HepG2 (cell line): ENCODE results near the gene VRK2. TPM values are rescaled to one million over a fixed set of nuclear protein-coding genes. Genes with fewer than 3 reads are reported as not detected.
A peak's percentile ranks its signal among the peaks of the same experiment; 100 is the strongest.

Experiments used
- ATF7-NPFF ChIP-seq: sonication (generic); formaldehyde crosslinking; IDR thresholded peaks from 2 replicates; pipeline ENCODE4 v1.8.1; 2023; ENCODE audit warnings: mild to moderate bottlenecking, low read depth, missing genetic modification reagents, moderate library complexity
- GTF2F1 ChIP-seq: fragments of 150-350 bp; IDR thresholded peaks from 2 replicates; pipeline ENCODE4 v1.6.1; 2014; ENCODE audit warnings: low read length
- SRSF1 ChIP-seq: fragments of 200-400 bp; formaldehyde crosslinking; optimal IDR thresholded peaks from 2 replicates; pipeline ENCODE3; 2017; ENCODE audit warnings: mild to moderate bottlenecking, low read depth, low read length, moderate library complexity
- ZNF138 ChIP-seq: sonication (generic); formaldehyde crosslinking; IDR thresholded peaks from 2 replicates; pipeline ENCODE4 v1.5.0; 2020; ENCODE audit warnings: mild to moderate bottlenecking, low read depth, missing genetic modification reagents
- ZNF276 ChIP-seq: sonication (generic); formaldehyde crosslinking; IDR thresholded peaks from 2 replicates; pipeline ENCODE4 v1.4.0; 2020; ENCODE audit warnings: mild to moderate bottlenecking, low read depth, missing genetic modification reagents
- ZNF564 ChIP-seq: sonication (generic); formaldehyde crosslinking; IDR thresholded peaks from 2 replicates; pipeline ENCODE4 v1.8.1; 2023; ENCODE audit warnings: mild to moderate bottlenecking, missing genetic modification reagents
- ZNF652 ChIP-seq: IDR thresholded peaks from 2 replicates; pipeline ENCODE4 v1.6.1; 2016; ENCODE audit warnings: low read depth, borderline replicate concordance
- ZNF709 ChIP-seq: sonication (generic); formaldehyde crosslinking; IDR thresholded peaks from 2 replicates; pipeline ENCODE4 v1.5.0; 2020; ENCODE audit warnings: mild to moderate bottlenecking, missing genetic modification reagents
- ZNF790 ChIP-seq: sonication (generic); formaldehyde crosslinking; IDR thresholded peaks from 2 replicates; pipeline ENCODE4 v1.8.0; 2022; ENCODE audit warnings: missing genetic modification reagents, mild to moderate bottlenecking, borderline replicate concordance
- polyA plus RNA-seq, 8 experiments: library from polyadenylated mRNA; depleted of rRNA in 3 of 8; stranded (reverse) in 7 of 8; unstranded in 1 of 8; fragments of >200 nt; fragmentation: Illumina TruSeq in 4 of 8; extraction: Trizol in 4 of 8; gene quantifications; 2 replicates each; pipeline versions ENCODE4 v1.2.1 to v1.2.3, GENCODE V29; 2011 to 2016; ENCODE audit warnings: low read depth in 4 of 8, missing spikeins in 1 of 8, mixed read lengths in 1 of 8; ENCODE audit not compliant: insufficient read depth in 1 of 8
- total RNA-seq, 5 experiments: library from RNA; depleted of rRNA; stranded (reverse); fragments of >200 nt; fragmentation: Illumina TruSeq; extraction: Trizol; gene quantifications; 2 replicates each; pipeline ENCODE4 v1.2.3, GENCODE V29; 2016; ENCODE audit warnings: low read depth in 1 of 5
- TF ChIP-seq, protein P1 (sequence below): sonication (generic); formaldehyde crosslinking; IDR thresholded peaks from 2 replicates; pipeline ENCODE4 v1.8.0; 2023; ENCODE audit warnings: mild to moderate bottlenecking, missing genetic modification reagents
- TF ChIP-seq, protein P2 (sequence below): sonication (generic); formaldehyde crosslinking; IDR thresholded peaks from one replicate; pipeline ENCODE4 v1.5.1; 2020; ENCODE audit warnings: mild to moderate bottlenecking, missing genetic modification reagents; ENCODE audit errors: not compliant biosample characterization
- TF ChIP-seq, protein P3 (sequence below): IDR thresholded peaks from 2 replicates; pipeline ENCODE4 v1.6.1; 2016; ENCODE audit warnings: low read depth
- TF ChIP-seq, protein P4 (sequence below): sonication (generic); formaldehyde crosslinking; IDR thresholded peaks from 2 replicates; pipeline ENCODE4 v1.5.0; 2020; ENCODE audit warnings: missing genetic modification reagents, mild to moderate bottlenecking, borderline replicate concordance

VRK2 gene
- total and polyA plus RNA-seq, 2 of the 13 experiments (the other 11 are each of a cell fraction or from before 2014, with no cell fraction given) = 13.3 to 29.1 TPM

- TF ChIP-seq ZNF138 (peak; percentile 90), ATF7-NPFF (CRISPR knock-in tag) (peak; percentile 78), ZNF790 (CRISPR knock-in tag) (no peak; the same call in 1 of the 2 replicates), ZNF564 (CRISPR knock-in tag) (peak; percentile 95), ZNF276 (CRISPR knock-in tag) (peak; percentile 94), SRSF1 (peak; percentile 76), GTF2F1 (no peak; the same call in 1 of the 2 replicates), ZNF652 (peak; percentile 86), ZNF709 (CRISPR knock-in tag) (peak; percentile 96)
- TF ChIP-seq, protein P1, sequence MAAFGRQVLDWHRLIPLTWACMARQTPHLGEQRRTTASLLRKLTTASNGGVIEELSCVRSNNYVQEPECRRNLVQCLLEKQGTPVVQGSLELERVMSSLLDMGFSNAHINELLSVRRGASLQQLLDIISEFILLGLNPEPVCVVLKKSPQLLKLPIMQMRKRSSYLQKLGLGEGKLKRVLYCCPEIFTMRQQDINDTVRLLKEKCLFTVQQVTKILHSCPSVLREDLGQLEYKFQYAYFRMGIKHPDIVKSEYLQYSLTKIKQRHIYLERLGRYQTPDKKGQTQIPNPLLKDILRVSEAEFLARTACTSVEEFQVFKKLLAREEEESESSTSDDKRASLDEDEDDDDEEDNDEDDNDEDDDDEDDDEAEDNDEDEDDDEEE (CRISPR knock-in tag) = peak; percentile 81; the same call in 1 of the 2 replicates
- TF ChIP-seq, protein P2, sequence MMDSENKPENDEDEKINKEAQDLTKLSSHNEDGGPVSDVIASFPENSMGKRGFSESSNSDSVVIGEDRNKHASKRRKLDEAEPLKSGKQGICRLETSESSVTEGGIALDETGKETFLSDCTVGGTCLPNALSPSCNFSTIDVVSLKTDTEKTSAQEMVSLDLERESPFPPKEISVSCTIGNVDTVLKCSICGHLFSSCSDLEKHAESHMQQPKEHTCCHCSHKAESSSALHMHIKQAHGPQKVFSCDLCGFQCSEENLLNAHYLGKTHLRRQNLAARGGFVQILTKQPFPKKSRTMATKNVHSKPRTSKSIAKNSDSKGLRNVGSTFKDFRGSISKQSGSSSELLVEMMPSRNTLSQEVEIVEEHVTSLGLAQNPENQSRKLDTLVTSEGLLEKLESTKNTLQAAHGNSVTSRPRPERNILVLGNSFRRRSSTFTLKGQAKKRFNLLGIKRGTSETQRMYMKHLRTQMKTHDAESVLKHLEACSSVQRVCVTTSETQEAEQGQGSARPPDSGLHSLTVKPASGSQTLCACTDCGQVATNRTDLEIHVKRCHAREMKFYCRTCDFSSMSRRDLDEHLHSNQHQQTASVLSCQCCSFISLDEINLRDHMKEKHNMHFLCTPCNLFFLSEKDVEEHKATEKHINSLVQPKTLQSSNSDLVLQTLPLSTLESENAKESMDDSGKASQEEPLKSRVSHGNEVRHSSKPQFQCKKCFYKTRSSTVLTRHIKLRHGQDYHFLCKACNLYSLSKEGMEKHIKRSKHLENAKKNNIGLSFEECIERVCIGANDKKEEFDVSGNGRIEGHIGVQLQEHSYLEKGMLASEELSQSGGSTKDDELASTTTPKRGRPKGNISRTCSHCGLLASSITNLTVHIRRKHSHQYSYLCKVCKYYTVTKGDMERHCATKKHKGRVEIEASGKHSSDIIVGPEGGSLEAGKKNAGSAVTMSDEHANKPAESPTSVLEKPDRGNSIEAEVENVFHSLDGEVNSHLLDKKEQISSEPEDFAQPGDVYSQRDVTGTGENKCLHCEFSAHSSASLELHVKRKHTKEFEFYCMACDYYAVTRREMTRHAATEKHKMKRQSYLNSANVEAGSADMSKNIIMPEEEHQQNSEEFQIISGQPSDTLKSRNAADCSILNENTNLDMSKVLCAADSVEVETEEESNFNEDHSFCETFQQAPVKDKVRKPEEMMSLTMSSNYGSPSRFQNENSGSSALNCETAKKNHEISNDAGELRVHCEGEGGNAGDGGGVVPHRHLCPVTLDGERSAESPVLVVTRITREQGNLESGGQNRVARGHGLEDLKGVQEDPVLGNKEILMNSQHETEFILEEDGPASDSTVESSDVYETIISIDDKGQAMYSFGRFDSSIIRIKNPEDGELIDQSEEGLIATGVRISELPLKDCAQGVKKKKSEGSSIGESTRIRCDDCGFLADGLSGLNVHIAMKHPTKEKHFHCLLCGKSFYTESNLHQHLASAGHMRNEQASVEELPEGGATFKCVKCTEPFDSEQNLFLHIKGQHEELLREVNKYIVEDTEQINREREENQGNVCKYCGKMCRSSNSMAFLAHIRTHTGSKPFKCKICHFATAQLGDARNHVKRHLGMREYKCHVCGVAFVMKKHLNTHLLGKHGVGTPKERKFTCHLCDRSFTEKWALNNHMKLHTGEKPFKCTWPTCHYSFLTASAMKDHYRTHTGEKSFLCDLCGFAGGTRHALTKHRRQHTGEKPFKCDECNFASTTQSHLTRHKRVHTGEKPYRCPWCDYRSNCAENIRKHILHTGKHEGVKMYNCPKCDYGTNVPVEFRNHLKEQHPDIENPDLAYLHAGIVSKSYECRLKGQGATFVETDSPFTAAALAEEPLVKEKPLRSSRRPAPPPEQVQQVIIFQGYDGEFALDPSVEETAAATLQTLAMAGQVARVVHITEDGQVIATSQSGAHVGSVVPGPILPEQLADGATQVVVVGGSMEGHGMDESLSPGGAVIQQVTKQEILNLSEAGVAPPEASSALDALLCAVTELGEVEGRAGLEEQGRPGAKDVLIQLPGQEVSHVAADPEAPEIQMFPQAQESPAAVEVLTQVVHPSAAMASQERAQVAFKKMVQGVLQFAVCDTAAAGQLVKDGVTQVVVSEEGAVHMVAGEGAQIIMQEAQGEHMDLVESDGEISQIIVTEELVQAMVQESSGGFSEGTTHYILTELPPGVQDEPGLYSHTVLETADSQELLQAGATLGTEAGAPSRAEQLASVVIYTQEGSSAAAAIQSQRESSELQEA (CRISPR knock-in tag) = peak; percentile 98
- TF ChIP-seq, protein P3, sequence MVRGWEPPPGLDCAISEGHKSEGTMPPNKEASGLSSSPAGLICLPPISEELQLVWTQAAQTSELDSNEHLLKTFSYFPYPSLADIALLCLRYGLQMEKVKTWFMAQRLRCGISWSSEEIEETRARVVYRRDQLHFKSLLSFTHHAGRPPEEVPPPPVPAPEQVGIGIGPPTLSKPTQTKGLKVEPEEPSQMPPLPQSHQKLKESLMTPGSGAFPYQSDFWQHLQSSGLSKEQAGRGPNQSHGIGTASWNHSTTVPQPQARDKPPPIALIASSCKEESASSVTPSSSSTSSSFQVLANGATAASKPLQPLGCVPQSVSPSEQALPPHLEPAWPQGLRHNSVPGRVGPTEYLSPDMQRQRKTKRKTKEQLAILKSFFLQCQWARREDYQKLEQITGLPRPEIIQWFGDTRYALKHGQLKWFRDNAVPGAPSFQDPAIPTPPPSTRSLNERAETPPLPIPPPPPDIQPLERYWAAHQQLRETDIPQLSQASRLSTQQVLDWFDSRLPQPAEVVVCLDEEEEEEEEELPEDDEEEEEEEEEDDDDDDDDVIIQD (CRISPR knock-in tag) = peak; percentile 55
- TF ChIP-seq, protein P4, sequence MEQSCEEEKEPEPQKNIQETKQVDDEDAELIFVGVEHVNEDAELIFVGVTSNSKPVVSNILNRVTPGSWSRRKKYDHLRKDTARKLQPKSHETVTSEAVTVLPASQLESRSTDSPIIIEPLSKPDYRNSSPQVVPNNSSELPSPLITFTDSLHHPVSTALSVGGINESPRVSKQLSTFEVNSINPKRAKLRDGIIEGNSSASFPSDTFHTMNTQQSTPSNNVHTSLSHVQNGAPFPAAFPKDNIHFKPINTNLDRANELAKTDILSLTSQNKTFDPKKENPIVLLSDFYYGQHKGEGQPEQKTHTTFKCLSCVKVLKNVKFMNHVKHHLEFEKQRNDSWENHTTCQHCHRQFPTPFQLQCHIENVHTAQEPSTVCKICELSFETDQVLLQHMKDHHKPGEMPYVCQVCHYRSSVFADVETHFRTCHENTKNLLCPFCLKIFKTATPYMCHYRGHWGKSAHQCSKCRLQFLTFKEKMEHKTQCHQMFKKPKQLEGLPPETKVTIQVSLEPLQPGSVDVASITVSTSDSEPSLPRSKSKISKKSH = peak; percentile 91
Observed at GRCh38 chr2:58046585-58047372, at the start of gene VRK2 (continued).
